ENCODE measurements around the gene METTL27. TPM values are rescaled to one million over a fixed set of nuclear protein-coding genes. Genes with fewer than 3 reads are reported as not detected.

METTL27 gene
- total RNA-seq, 1 experiment from 2014 or later, result 4.3 TPM

DNA sequence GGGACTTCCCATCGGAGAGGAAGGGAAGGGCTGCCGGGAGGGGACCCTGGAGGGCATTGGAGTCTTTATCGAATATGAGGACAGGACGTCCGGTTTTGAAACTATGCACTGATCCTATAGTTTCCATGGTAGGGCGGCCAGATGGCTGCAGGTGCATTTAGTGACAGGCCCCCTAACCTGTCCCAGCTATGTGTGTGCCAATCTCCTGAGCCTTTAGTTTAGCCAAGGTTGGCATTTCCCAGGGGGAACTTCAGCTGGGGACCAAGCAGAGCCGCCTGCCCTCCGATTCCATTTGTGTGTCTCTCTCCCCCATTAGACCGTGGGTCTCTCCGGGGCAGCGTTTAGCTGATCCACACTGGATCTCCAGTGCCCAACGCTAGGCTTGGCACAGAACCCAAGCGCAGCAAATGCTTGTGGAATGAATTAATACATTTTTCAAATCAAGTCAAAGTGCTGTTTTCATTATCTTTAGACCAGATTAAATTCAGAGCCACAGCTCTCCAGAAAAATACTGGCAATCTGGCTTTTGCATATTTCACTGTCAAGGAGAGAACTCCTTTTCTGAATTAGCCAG is 38.5 kb upstream of the METTL27 start (continued):
- TF ChIP-seq, protein P1, sequence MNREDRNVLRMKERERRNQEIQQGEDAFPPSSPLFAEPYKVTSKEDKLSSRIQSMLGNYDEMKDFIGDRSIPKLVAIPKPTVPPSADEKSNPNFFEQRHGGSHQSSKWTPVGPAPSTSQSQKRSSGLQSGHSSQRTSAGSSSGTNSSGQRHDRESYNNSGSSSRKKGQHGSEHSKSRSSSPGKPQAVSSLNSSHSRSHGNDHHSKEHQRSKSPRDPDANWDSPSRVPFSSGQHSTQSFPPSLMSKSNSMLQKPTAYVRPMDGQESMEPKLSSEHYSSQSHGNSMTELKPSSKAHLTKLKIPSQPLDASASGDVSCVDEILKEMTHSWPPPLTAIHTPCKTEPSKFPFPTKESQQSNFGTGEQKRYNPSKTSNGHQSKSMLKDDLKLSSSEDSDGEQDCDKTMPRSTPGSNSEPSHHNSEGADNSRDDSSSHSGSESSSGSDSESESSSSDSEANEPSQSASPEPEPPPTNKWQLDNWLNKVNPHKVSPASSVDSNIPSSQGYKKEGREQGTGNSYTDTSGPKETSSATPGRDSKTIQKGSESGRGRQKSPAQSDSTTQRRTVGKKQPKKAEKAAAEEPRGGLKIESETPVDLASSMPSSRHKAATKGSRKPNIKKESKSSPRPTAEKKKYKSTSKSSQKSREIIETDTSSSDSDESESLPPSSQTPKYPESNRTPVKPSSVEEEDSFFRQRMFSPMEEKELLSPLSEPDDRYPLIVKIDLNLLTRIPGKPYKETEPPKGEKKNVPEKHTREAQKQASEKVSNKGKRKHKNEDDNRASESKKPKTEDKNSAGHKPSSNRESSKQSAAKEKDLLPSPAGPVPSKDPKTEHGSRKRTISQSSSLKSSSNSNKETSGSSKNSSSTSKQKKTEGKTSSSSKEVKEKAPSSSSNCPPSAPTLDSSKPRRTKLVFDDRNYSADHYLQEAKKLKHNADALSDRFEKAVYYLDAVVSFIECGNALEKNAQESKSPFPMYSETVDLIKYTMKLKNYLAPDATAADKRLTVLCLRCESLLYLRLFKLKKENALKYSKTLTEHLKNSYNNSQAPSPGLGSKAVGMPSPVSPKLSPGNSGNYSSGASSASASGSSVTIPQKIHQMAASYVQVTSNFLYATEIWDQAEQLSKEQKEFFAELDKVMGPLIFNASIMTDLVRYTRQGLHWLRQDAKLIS (CRISPR knock-in tag; IDR thresholded peaks at IDR 0.05; ENCODE audit: borderline replicate concordance), result no peak
- TF ChIP-seq ZBTB21 (CRISPR knock-in tag; IDR thresholded peaks at IDR 0.05; ENCODE audit: borderline replicate concordance), result no peak
- no peak for TF ChIP-seq GABPB1 (CRISPR knock-in tag; IDR thresholded peaks at IDR 0.05)
- TF ChIP-seq, protein P2, sequence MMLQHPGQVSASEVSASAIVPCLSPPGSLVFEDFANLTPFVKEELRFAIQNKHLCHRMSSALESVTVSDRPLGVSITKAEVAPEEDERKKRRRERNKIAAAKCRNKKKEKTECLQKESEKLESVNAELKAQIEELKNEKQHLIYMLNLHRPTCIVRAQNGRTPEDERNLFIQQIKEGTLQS (CRISPR knock-in tag; conservative IDR thresholded peaks at IDR 0.05), result no peak
- TF ChIP-seq ZNF263 (CRISPR knock-in tag; IDR thresholded peaks at IDR 0.05; ENCODE audit: low read depth), result no peak
- TF ChIP-seq, protein P3, sequence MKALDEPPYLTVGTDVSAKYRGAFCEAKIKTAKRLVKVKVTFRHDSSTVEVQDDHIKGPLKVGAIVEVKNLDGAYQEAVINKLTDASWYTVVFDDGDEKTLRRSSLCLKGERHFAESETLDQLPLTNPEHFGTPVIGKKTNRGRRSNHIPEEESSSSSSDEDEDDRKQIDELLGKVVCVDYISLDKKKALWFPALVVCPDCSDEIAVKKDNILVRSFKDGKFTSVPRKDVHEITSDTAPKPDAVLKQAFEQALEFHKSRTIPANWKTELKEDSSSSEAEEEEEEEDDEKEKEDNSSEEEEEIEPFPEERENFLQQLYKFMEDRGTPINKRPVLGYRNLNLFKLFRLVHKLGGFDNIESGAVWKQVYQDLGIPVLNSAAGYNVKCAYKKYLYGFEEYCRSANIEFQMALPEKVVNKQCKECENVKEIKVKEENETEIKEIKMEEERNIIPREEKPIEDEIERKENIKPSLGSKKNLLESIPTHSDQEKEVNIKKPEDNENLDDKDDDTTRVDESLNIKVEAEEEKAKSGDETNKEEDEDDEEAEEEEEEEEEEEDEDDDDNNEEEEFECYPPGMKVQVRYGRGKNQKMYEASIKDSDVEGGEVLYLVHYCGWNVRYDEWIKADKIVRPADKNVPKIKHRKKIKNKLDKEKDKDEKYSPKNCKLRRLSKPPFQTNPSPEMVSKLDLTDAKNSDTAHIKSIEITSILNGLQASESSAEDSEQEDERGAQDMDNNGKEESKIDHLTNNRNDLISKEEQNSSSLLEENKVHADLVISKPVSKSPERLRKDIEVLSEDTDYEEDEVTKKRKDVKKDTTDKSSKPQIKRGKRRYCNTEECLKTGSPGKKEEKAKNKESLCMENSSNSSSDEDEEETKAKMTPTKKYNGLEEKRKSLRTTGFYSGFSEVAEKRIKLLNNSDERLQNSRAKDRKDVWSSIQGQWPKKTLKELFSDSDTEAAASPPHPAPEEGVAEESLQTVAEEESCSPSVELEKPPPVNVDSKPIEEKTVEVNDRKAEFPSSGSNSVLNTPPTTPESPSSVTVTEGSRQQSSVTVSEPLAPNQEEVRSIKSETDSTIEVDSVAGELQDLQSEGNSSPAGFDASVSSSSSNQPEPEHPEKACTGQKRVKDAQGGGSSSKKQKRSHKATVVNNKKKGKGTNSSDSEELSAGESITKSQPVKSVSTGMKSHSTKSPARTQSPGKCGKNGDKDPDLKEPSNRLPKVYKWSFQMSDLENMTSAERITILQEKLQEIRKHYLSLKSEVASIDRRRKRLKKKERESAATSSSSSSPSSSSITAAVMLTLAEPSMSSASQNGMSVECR (CRISPR knock-in tag; IDR thresholded peaks at IDR 0.05; ENCODE audit: borderline replicate concordance), result no peak

DNA sequence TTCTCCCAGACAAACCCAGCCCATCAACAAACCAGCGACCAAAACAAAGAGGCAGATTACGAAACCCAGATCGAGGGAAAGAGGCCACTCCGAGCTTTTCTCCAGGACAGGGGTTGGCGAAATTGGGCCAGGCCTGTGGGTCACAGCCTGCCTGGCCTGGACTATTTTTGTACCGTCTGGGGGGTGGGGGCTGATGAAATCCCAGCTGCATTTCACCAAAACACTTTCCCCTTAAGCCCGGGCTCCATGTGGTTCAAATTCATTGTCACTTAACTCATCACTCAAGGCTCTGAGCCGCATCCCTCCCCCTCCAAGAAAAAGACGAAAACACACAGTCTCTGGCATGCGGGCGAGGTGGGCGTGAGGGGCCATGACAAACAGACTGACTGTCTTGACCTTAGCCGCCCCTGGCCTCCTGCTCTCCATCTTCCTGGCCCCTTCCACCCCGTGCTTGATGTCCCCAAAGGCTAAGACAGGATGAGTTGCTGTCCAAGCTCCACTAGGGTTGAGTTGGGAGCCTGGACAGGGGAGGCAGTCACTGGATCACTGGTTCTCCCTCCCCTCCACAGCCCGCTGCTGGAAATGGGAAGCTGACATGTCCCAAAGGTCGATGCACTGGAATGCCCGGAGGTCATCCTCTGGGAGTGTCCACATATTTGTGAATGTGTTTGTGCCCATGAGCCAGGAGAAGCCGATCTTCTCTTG is 37.8 kb upstream of the METTL27 start:
- H3K27me3 Mint-ChIP-seq (ENCODE audit: low read depth), result no peaks in the 10 kb centered on the region
- no peak overlapping the region for H3K4me3 Mint-ChIP-seq
- no peaks in the 10 kb centered on the region for H3K4me1 Mint-ChIP-seq
- H3K27ac Mint-ChIP-seq, result no peak overlapping the region
- POLR2A ChIA-PET, result no interaction called here
- no peaks in the 10 kb centered on the region for H3K36me3 Mint-ChIP-seq
- H3K9me3 Mint-ChIP-seq, result no peaks in the 10 kb centered on the region
- TF ChIP-seq, protein P4, sequence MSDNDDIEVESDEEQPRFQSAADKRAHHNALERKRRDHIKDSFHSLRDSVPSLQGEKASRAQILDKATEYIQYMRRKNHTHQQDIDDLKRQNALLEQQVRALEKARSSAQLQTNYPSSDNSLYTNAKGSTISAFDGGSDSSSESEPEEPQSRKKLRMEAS (CRISPR knock-in tag; IDR thresholded peaks at IDR 0.05), result no peak
- no peak for TF ChIP-seq FOXJ3 (CRISPR knock-in tag; IDR thresholded peaks at IDR 0.05; ENCODE audit: borderline replicate concordance)
- DNase-seq (ENCODE audit: low spot score), result no peak
- CTCF ChIA-PET, result interaction anchor here (0.5 to 3.2 kb wide), 5 partner anchors 9 to 252 kb away, joined by 3 to 17 read pairs (median 4); partner anchors contain the start of gene ELN
- ATAC-seq, result no peak

DNA sequence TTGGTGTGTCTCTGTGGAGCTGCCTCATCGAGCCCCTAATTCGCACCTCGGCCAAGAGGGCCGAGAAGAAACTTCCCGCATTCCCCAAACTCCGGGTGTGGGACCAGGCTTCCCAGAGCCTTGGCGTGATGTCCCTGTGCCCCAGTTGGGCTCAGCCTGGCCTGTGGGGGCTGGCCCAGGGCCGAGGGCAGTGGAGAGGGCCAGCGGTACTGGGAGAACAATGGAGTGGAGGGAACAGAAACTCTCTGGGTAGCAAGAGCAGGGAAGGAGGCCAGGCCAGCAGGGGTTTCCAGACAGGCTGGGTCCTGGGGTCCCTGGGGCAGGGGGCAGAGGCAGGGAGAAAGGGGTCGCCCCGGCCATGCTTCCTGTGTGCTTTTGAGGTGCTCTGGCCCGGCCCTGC is 34.7 kb upstream of the METTL27 start:
- TF ChIP-seq, protein P2 (CRISPR knock-in tag; conservative IDR thresholded peaks at IDR 0.05), result no peak
- TF ChIP-seq FOXK1 (CRISPR knock-in tag; IDR thresholded peaks at IDR 0.05) (no peak), SMAD3 (CRISPR knock-in tag; IDR thresholded peaks at IDR 0.05; ENCODE audit: borderline replicate concordance) (no peak), NR1H2 (CRISPR knock-in tag; IDR thresholded peaks at IDR 0.05) (no peak), OVOL2 (CRISPR knock-in tag; IDR thresholded peaks at IDR 0.05; ENCODE audit: borderline replicate concordance) (no peak), ZNF423 (CRISPR knock-in tag; IDR thresholded peaks at IDR 0.05) (no peak)
- TF ChIP-seq, protein P5, sequence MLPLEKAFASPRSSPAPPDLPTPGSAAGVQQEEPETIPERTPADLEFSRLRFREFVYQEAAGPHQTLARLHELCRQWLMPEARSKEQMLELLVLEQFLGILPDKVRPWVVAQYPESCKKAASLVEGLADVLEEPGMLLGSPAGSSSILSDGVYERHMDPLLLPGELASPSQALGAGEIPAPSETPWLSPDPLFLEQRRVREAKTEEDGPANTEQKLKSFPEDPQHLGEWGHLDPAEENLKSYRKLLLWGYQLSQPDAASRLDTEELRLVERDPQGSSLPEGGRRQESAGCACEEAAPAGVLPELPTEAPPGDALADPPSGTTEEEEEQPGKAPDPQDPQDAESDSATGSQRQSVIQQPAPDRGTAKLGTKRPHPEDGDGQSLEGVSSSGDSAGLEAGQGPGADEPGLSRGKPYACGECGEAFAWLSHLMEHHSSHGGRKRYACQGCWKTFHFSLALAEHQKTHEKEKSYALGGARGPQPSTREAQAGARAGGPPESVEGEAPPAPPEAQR (CRISPR knock-in tag; IDR thresholded peaks at IDR 0.05), result no peak

More for the DNA sequence above, 34.7 kb upstream of the METTL27 start:
- ATAC-seq, result no peak
- no peaks in the 10 kb centered on the region for H3K36me3 Mint-ChIP-seq
- CTCF ChIA-PET, result interaction anchor here (1.0 to 1.7 kb wide), 2 partner anchors 14 to 102 kb away, joined by 3 to 5 read pairs; no protein-coding TSS in a partner anchor
- no peak for DNase-seq (ENCODE audit: low spot score)
- H3K4me1 Mint-ChIP-seq, result no peaks in the 10 kb centered on the region
- POLR2A ChIA-PET, result no interaction called here
- no peaks in the 10 kb centered on the region for H3K27me3 Mint-ChIP-seq (ENCODE audit: low read depth)
- no peak overlapping the region for H3K27ac Mint-ChIP-seq
- no peak overlapping the region for H3K4me3 Mint-ChIP-seq
- H3K9me3 Mint-ChIP-seq, result no peaks in the 10 kb centered on the region

Data from WTC11 (cell line).